GM21717 (cell line): ENCODE measurements around the gene GCHFR.

Experiments used
- ATAC-seq: cut with Tn5 transposase; IDR thresholded peaks from one replicate; pipeline ENCODE4 v1.9.1; 2021; ENCODE audit warnings: mild to moderate bottlenecking, moderate library complexity; ENCODE audit not compliant: unreplicated experiment

The GCHFR gene

GRCh38 chr15:40808861-40809450 is 45.1 kb downstream of the GCHFR start:
- no peak for ATAC-seq

- ATAC-seq = no peak
Measured at GRCh38 chr15:40812721-40813425, 49.0 kb downstream of the GCHFR start.

GRCh38 chr15:40815042-40815698 is 51.3 kb downstream of the GCHFR start:
- no peak for ATAC-seq
